ENCODE data around the gene RNF11.

Gene RNF11

DNA sequence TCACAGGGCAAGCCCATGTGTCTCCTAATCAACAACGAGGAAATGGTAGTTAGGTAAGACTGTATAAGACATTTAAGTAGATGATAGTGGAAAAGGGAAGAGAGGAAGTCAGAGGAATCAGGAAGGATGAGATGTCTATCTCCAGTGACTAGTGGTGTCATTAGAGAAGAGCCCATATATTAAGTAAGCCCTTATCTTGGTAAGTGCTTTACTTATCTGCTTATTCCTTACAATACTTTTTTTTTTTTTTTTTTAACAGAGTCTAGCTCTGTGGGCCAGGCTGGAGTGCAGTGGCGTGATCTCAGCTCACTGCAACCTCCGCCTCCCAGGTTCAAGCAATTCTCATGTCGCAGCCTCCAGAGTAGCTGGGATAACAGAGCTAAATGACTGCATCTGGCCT is 29.5 kb downstream of the RNF11 start:
- no peak for DNase-seq (ENCODE audit: low read depth)

DNA sequence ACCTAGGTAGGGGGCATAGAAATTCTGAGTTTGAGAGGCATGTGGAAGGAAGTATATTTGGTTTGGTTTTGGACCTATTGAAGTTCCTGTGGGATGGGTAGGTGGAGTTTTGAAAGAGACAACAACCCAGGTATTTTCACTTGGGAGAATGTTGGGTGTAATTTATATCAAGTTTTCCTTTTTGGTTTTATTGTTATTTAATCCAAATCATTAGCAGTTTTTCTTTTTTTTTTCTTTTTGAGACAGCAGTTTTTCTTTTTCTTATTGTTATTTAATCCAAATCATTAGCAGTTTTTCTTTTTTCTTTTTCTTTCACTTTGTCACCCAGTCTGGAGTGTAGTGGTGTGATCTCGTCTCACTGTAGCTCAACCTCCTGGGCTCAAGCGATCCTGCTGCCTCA is 30.1 kb downstream of the RNF11 start:
- DNase-seq (ENCODE audit: low read depth) = no peak

DNA sequence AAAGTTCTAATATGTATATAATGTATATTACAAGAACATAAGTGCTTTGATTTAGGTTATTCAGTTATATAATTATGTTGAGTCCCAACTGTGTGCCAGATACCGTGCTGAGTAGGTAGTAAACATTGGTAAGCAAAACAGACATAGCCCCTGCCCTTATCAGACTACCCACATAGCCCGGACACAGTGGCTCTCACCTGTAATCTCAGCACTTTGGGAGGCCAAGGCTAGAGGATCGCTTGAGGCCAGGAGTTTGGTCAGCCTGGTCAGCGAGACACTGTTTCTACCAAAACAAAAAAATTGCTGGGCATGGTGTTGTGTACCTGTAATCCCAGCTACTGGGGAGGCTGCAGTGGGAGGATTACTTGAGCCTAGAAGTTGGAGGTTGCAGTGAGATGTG is 30.7 kb downstream of the RNF11 start:
- DNase-seq (ENCODE audit: low read depth) = no peak

DNA sequence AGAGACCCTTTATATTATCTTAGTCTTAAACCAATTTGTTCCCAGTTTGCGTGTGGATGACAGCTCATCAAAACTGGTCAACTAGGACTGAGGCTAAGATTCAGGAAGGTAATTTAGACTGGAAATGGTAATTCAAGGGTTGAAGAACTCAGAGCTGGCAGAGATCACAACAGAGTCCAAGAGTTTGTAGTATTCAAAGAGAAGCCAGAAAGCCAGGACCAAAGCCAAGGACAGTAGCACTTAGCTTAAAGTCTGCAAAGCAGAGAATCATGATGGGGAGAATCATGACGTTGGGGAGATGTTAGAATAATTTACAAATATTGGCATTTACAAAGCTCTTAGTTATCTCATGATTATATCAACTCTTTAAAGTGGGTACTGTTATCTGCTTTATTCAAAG is 32.6 kb downstream of the RNF11 start:
- no peak for DNase-seq (ENCODE audit: low read depth)

DNA sequence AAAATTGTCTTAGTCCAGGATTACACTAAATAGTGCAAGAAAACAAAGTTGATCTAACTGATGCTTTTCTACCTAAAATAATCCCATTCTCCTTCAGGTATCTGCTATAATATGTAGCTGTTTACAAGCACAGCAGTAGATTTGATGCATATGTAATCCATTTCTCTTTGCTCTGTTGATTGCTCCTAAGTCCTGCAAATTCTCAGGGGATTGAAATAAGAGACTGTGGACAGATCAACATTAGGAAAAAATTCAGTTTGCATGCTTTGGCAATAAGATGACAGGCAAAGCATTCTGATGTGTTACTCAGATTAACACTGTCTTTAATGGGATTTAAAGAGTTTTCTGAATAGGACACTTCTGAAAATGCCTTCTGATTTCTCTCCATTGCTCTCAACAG is 34.7 kb downstream of the RNF11 start:
- DNase-seq (ENCODE audit: low read depth) = no peak

DNA sequence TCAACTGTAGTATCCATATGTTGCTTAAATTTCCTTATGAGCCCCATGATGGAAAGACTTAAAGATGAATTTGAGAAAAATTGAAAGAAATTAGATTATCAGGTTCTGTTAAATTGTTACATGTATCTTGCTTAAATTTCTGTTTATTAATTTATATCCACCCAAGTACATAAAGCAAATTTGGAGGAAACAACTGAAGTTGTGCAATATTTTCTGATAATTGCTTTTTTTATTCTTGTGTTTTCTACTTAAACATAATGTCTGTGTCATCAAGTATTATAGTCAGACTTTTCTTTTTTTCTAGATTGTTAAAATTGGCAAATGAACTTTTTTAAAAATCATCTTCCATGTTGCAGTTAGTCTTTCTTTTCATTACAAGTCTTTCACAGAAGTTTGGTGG is 36.8 kb downstream of the RNF11 start:
- DNase-seq (ENCODE audit: low read depth) = no peak

DNA sequence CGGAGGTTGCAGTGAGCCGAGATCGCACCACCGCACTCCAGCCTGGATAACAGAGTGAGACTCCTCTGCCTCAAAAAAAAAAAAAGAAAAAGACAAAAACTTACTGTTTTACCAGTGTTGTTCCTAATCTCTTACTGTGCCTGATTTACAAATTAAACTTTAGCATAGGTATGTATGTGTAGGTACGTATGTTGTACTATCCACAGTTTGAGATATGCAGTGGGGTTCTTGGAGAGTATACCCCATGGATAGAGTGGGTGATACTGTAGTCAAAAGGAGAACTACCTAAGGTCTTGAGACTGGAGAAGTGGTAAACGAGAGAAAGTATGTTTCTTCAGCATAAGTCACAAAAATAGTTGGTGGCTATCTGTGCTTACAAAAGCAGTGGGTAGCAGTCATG is 38.6 kb downstream of the RNF11 start:
- DNase-seq (ENCODE audit: low read depth) = no peak

DNA sequence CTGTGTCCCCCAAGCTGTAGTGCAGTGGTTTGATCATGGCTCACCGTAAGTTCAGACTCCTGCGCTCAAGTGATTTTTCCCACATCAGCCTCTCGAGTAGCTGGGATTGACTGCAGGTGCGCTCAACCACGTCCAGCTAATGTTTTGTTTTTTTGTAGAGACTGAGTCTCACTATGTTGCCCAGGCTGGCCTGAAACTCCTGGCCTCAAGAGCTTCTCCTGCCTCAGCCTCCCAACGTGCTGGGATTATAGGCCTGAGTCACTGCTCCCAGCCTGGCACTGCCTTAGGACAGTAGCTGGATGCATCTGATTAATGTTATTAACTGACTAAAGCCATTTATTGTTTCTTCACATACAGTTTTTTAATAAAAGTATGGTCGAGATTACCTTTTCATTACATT is 40.2 kb downstream of the RNF11 start:
- no peak for DNase-seq (ENCODE audit: low read depth)

DNA sequence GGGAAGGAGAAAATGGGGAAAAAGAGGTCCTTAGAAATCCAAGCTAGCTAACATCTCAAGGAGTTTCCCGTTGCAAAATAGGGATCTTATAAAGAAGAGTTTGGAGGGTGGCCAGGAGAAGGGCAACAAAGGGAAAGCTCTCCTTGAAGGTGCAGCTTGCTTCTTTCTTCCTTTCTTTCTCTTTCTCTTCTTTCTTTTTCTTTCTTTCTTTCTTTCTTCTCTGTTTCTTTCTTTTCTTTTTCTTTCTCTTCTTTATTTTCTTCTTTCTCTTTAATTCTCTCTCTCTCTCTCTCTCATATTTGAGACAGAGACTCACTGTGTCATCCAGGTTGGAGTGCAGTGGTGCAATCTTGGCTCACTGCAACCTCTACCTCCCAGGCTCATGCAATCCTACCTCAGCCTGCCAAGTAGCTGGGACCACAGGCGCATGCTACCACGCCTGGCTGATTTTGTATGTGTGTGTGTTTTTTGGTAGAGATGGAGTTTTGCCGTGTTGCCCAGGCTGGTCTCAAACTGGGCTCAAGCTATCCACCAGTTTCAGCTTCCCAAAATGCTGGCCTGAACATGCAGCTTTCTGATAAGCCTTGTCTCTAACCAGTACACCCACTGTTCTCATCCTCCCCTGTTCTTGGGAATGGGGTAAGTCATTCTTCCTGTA is 44.4 kb downstream of the RNF11 start:
- no peak for DNase-seq (ENCODE audit: low read depth)

DNA sequence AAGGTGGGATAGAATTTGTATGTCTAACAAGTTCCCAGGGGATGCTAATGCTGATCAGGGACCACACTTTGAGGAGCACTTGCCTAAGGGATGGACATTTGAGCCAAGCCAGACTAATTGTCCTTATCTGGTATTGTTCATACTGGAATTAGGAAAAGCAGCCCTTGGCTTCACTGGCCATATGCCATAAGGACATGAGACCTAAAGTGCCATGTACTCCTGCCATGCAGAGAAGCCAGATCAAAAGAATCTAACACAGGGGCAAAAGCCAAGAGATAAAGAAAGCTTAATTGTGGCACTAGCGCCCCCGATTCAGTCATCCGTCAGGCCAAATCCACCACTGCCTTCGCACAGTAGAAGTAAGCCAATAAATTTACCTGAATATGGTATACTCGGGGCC is 45.7 kb downstream of the RNF11 start:
- no peak for DNase-seq (ENCODE audit: low read depth)

DNA sequence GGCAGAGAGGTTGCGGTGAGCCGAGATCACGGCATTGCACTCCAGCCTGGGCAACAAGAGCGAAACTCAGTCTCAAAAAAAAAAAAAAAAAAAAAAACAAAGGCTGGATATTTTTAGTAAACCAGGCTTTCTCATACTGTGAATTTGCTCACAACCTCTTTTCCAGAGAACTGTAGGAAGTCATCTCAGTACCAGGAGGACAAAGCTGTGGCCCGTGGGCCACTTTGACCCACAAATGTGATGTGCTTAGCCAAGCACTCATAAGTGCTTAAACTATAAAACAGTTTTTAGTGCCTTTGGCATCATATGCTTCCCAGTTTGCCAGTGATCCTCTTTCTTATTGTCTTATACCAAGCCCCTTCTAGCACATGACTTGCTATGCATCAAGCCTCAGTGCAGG is 46.5 kb downstream of the RNF11 start:
- DNase-seq (ENCODE audit: low read depth) = no peak

DNA sequence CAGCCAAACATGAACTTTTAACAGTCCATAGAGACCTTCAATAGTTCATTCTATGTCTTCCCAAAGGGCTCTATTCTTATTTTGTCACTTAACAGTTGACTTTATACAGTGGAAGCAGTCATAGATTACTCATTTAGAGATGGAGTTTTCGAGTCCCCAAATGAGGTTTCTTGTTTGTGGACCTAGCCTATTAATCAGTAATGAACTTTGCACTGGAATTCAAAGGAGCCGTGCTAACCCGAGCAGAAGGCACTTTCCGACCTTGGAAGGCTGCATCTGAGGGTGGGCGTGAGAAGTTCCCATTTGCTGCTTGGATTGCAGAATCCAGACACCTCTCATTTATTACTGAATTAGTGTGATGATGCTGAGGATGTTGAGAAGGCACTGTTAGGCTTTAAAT is 47.9 kb downstream of the RNF11 start:
- no peak for DNase-seq (ENCODE audit: low read depth)

DNA sequence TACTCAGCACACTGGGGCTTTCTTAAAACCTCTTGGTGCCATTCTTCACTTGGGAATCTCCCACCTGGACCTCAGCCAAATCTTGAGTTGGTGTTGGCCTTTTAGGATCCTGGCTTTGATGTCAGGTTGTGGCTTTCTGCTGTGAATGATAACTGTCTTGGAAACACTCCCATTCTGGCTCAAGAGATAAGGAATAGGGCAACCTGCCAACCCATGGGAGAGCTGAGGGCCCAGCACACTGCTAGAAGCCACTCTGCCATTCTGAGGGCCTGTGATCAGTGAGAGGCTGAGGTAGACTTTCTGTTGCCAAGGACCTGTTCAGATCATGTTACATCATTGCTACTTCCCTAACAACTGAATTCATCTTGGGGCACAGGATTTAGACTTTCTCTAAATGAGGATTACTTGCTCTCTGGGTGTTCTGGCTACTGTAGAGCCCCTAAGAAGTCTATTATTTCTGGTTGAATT is 48.4 kb downstream of the RNF11 start:
- no peak for DNase-seq (ENCODE audit: low read depth)

DNA sequence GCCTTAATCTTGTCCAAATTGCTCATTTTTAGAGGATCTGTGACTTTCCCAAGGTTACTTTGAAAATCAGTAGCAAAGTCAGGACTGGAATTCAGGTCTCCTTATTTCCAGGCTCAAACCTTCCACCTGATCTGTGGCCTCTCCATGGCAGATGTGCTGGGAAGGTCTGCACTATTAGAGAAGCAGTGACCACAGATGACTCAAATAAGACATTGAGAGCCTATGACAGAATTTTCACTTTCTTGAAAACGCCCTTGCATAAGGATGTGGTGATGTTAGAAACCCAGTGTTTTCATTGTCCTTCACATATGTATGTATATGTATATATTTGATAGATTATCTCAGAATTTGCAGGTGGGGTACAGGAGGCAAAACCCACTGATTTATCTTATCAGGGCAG is 49.0 kb downstream of the RNF11 start:
- DNase-seq (ENCODE audit: low read depth) = no peak

DNA sequence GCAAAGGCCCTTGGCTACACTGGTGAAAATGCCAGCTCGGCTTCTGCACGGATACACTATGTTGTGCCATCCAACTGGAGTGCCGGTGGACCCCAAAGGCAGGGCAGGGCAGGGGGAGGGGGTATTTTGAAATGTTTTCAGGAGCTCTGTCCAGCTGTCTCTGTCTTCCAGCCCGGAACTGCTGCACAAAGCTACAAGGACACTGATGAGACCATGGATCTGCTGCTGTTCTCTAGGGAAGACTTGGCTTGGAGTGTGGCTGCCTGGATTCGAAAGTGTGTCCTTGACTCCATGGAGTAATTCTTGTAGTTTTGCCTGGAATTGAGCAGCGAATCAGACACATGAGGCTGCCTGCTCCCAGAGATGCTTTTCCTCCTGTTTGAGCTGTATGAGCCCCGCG is 51.9 kb downstream of the RNF11 start:
- DNase-seq (ENCODE audit: low read depth) = no peak

DNA sequence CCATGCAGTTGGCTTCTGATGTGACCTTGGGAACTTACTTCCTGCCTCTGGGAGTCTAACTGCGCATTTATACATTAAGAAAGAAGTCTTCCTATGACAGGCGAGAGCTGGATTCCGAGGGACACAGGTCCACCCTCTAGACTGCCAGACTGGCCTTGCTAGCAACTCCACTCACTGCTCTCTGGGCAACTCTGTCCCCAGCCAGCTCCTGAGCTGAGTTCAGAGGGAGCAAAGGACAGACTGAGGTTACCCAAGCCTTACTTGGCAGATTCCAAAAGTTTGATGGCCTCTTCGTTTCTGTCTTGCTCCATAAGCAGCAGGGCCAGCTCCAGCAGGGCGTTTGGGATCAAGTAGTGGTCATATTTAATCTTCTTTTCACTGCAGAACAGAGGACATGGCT is 52.5 kb downstream of the RNF11 start:
- DNase-seq (ENCODE audit: low read depth) = no peak

DNA sequence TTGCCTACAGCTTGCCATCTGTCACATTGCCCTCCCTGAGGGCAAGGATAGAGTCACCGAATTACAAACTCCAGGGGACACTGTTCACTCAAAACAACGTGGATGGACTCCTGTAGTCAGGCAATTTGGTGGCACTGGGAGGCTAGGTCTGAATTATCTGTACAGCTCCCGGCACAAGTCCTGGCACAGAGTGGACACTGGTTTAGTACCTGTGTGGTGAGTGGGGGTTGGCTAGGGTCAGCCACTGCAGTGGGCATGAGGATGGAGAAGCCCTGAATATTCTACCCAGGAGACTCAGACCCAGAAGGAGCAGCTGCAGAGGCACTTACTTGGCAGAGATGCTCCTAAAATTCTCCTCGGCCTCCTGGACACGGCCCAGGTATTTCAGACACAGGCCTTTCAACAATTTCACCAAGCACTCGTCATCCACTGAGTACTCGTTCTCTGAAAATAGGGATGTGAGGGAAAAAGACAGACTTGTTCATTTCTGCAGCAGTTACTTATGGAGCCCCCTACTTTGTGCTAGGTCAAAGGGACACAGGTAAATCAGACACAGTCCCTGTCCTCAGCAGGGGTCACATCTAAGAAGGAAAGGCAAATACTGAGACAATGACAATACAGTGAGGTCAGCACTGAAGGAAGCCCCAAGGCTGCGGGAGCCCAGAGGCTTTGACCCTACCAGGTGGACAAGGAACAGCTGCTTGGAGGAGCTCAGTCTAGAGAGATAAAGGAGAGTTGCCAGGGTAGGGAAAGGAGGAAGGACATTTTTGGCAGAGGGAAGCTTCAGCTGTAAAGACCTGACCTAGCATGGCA is 53.8 kb downstream of the RNF11 start:
- DNase-seq (ENCODE audit: low read depth) = no peak

DNA sequence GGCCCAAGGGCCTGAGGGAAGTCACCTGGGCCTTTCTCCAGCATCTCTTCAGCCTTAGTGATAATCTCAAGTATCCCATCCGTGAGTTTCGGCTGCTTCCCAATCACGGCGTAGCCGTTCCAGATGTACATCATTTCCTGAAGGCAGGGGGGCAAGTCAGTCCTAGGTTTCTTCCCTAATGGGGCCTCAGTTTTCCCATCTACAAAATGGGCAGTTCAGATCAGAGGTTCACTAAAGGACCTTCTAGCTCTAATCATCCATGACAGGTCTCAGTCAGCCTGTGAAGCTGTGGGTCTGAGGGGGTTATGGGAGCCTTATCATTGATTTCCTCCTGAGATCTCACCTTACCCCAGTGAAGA is 54.4 kb downstream of the RNF11 start:
- DNase-seq (ENCODE audit: low read depth) = no peak

DNA sequence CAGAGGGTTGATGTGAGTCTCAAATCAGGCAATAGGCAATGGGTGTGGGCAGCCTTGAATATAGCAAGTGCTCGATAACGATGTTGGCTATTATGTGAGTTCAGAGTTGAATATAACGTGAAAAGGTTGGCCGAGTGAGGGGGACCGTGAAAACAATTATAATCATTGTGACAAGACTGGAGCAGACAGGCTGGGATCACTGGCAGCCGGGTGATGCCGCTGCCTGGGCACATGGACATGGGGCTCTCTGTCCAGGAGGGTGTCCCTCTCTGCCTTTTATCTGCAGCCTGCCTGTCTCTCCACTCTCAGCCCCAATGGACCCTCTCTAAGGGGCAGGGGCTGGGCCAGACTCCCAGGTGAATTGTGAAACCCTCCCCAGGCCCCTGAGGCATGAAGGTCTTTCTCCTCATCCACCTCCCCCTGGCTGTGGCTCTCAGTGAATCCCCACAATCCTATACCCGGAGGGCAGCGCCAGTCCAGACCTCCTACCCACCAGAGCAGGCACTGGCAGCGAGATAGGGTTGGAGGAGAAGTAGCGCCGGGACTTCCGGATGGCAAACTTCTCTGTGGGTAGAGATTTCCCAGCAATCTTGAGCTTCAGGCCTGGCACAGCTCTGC is 57.9 kb downstream of the RNF11 start:
- no peak for DNase-seq (ENCODE audit: low read depth)

DNA sequence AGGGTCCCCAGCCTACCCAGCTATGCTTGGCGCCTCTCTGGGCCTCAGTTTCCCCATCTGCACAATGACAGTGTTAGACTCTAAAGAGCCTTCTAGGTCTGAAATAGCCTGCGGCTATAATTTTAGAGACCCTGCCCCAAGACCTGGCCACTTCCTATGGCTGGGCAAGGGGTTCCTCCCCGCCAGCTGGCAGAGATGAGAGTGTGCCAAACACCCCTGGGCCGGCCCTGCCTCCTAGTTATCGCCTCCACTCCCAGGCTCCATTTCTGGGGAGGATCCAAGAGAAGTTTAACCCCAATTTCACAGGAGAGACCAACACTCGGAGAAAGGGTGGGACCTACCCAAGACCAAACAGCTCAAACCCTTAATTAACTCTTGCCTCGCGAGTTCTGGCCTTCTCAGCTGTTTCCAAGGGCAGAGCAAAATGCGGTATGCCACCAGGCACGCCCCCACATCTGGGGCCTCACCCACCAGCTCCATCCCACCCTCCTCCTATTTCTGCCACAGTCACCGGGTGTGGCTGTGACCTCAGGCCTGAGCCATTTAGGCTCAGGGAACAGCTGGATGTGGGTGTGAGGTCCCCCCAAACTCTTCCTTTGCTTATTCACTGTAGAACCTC is 58.6 kb downstream of the RNF11 start:
- DNase-seq (ENCODE audit: low read depth) = no peak

DNA sequence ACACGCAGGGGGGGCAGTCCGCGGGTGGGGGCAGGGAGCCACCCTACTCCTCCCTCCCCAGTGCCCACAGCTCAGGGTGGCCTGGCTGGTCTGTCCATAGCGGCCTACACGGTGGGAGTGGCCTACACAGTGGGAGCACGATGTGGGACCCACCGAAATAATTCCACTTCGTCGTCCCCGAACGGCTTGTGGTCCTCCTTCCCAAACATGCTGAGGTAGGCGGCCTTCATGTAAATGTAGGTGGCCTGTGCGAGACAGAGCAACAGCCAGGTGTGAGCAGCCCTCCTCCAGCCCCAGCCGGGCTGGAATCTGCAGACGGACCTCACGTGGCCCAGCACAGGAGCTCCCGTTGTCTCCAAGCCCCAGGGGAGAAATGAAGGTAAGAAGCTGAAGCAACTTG is 59.9 kb downstream of the RNF11 start:
- no peak for DNase-seq (ENCODE audit: low read depth)

DNA sequence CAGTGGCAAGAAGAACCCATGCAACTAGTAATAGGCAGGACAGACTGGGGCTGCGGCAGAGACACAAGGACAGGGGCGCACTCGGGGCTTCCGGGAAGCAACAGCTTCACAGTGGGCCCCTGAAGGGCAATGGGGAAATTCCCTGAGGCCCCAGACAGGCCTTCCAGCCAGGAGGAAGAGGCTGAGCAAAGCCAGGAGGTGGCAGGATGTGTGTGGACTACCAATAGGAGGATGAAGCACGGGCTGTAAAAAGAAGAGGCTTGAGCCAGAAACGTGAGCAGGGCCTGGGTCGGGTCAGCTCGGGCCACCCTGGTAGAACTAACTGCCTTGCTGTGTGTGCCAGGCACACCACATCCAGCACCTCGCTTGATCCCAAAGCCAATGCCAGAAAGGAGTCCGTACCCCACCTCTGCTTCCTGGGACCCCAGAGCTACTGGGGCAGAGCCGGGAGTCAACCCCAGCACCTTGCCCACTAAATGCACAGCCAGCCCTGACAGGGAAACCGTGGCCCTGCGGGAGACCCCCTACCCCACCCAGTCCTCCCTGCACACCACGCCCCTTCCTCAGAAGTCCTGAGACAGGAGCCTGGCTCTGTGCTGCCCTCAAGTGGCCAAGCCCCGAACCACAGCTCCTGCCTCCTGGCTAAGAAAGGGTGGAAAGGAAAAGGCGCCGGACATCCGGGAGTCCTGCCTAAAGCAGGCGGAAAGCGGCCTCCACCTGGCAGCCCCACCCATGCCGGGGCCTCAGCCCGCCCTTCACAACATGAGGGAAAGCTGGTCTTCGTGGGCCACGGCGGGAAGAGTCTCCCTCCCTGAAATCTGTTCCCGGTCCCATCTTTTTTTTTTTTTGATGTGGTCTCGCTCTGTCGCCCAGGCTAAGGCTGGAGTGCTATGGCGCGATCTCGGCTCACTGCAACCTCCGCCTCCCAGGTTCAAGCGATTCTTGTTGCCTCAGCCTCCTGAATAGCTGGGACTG is 60.6 kb downstream of the RNF11 start:
- peak; percentile 62 for DNase-seq (ENCODE audit: low read depth)

Data from stimulated activated CD8-positive, alpha-beta memory T cell treated with anti-CD3 and anti-CD28 coated beads, Interleukin-4, amount 100 ng/mL, for 24 hours (primary cell).